Peyer's patch (tissue), 4 donors: ENCODE measurements around the gene SPAG4. TPM values are rescaled to one million over a fixed set of nuclear protein-coding genes. Genes with fewer than 3 reads are reported as not detected.

Source experiments
- DNase-seq, 3 donors: peaks; one replicate each; pipeline ENCODE4 v3.0.0-alpha.2; 2017 to 2019
- H3K27ac ChIP-seq, 4 donors: fragments of 200-600 bp; sonication (generic); one replicate each; pipeline ENCODE4 v1.5.1; 2016 to 2019
- H3K27me3 ChIP-seq, 2 donors: fragments of 200-600 bp; sonication (generic); one replicate each; pipeline ENCODE4 v1.5.1; 2019
- H3K36me3 ChIP-seq, 3 donors: fragments of 200-600 bp; sonication (generic); one replicate each; pipeline ENCODE4 v1.5.1; 2016 to 2019
- H3K4me1 ChIP-seq, 4 donors: fragments of 200-600 bp; sonication (generic); one replicate each; pipeline ENCODE4 v1.5.1; 2016 to 2019
- H3K4me3 ChIP-seq, 4 donors: fragments of 200-600 bp; sonication (generic); 1 replicate in 3 of 4; 2 replicates in 1 of 4; pipeline ENCODE4 v1.5.1; 2016 to 2019; ENCODE audit warnings: mild to moderate bottlenecking in 1 of 4
- H3K9me3 ChIP-seq, 4 donors: fragments of 200-600 bp; sonication (generic); one replicate each; pipeline ENCODE4 v1.5.1; 2016 to 2019; ENCODE audit warnings: mild to moderate bottlenecking in 1 of 4
- CTCF ChIP-seq, 6 experiments: fragments of 450-650 bp in 4 of 6; fragments of 200-600 bp in 2 of 6; sonication (generic) in 1 of 6; IDR thresholded peaks; one replicate each; pipeline ENCODE4 v1.5.1; 2017 to 2019; ENCODE audit warnings: antibody characterized with exemption in 6 of 6, mild to moderate bottlenecking in 3 of 6, moderate library complexity in 1 of 6
- POLR2A ChIP-seq, 2 donors: fragments of 450-650 bp; IDR thresholded peaks; one replicate each; pipeline ENCODE4 v1.5.1; 2017; ENCODE audit warnings: antibody characterized with exemption in 2 of 2, mild to moderate bottlenecking in 2 of 2, moderate library complexity in 2 of 2
- total RNA-seq, 4 donors: library from RNA; depleted of rRNA; stranded (reverse); fragments of >200 nt; gene quantifications; one replicate each; pipeline ENCODE4 v1.1.0, GENCODE V29; 2016

SPAG4 gene
- total RNA-seq, 4 donors from 2014 or later: 10.7 to 28.1 TPM; not detected in 2

GRCh38 chr20:35603695-35604448 is 11.8 kb upstream of the SPAG4 start:
- Histone ChIP-seq H3K4me1 (peaks cover 0 to 18% (median 15%) of the 10 kb centered on the region in 4 donors), H3K27ac (no peak overlapping the region), H3K4me3 (no peak overlapping the region), H3K27me3 (no peaks in the 10 kb centered on the region), H3K36me3 (no peaks in the 10 kb centered on the region), H3K9me3 (no peaks in the 10 kb centered on the region)
- TF ChIP-seq CTCF (IDR thresholded peaks at IDR 0.05) (no peak), POLR2A (IDR thresholded peaks at IDR 0.05) (no peak)
- peak in 1 of 3 donors; percentile 35 for DNase-seq

GRCh38 chr20:35604449-35604747 is 11.2 kb upstream of the SPAG4 start:
- Histone ChIP-seq H3K4me3 (no peak overlapping the region), H3K27me3 (no peaks in the 10 kb centered on the region), H3K9me3 (no peaks in the 10 kb centered on the region), H3K36me3 (no peaks in the 10 kb centered on the region), H3K27ac (no peak overlapping the region), H3K4me1 (peaks cover 0 to 18% (median 15%) of the 10 kb centered on the region in 4 donors)
- TF ChIP-seq CTCF (IDR thresholded peaks at IDR 0.05) (peak in 5 of 6 experiments; percentile 14 to 31 (median 28)), POLR2A (IDR thresholded peaks at IDR 0.05) (no peak)
- peak in 2 of 3 donors; percentile 50 to 72 for DNase-seq

GRCh38 chr20:35606127-35606526 is 9.5 kb upstream of the SPAG4 start:
- no peaks in the 10 kb centered on the region for H3K36me3 ChIP-seq
- H3K4me1 ChIP-seq: peaks cover 0 to 11% (median 8%) of the 10 kb centered on the region in 4 donors
- no peaks in the 10 kb centered on the region for H3K9me3 ChIP-seq
- TF ChIP-seq CTCF (IDR thresholded peaks at IDR 0.05): no peak
- DNase-seq: peak in 1 of 3 donors; percentile 32
- no peak overlapping the region for H3K4me3 ChIP-seq
- H3K27ac ChIP-seq: peak overlapping the region in 1 of 4 donors; percentile 19
- H3K27me3 ChIP-seq: no peaks in the 10 kb centered on the region

GRCh38 chr20:35607003-35607735 is 8.5 kb upstream of the SPAG4 start:
- no peak for TF ChIP-seq CTCF (IDR thresholded peaks at IDR 0.05)
- no peak for TF ChIP-seq POLR2A (IDR thresholded peaks at IDR 0.05)
- no peaks in the 10 kb centered on the region for H3K9me3 ChIP-seq
- DNase-seq: no peak

GRCh38 chr20:35610833-35611427 is 4.7 kb upstream of the SPAG4 start:
- TF ChIP-seq CTCF (IDR thresholded peaks at IDR 0.05) (no peak), POLR2A (IDR thresholded peaks at IDR 0.05) (no peak)
- Histone ChIP-seq H3K27ac (peak overlapping the region in 1 of 4 donors; percentile 55), H3K4me3 (no peak overlapping the region), H3K36me3 (no peaks in the 10 kb centered on the region), H3K27me3 (no peaks in the 10 kb centered on the region), H3K9me3 (no peaks in the 10 kb centered on the region), H3K4me1 (peaks cover 0 to 5% (median 4%) of the 10 kb centered on the region in 4 donors)
- no peak for DNase-seq

More at GRCh38 chr20:35607003-35607735, 8.5 kb upstream of the SPAG4 start:
- Histone ChIP-seq H3K36me3 (no peaks in the 10 kb centered on the region), H3K4me3 (no peak overlapping the region), H3K4me1 (peaks cover 0 to 5% (median 2%) of the 10 kb centered on the region in 4 donors), H3K27me3 (no peaks in the 10 kb centered on the region), H3K27ac (peak overlapping the region in 2 of 4 donors; percentile 1 to 25)
